Measurements from ENCODE around the gene DCT. TPM values are rescaled to one million over a fixed set of nuclear protein-coding genes. Genes with fewer than 3 reads are reported as not detected.
"Not testable (repeated sequence)": the region's sequence is repeated elsewhere in the genome, so short reads cannot be mapped to it uniquely, and the experiment has no call there.

Gene DCT
- total RNA-seq, 1 donor from 2014 or later: 0.08 TPM

DNA sequence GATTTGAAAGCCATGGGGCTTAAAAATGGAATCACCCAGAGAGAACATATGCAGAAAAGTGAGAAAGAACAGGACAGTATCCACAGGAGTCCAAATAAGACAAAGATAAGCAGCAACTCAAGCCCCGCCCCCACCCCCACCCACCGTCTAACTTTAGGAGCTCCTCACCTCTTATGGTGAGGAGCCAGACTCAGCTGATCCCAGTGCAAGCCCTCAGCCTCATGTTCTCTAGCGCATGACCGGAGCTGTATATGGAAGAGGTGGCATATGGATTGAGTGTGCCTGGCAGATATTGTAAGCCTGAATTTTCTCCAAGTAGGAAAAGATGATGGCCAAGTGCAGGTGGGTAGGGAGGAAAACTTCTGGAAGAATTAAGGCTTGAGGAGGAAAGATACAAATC lies 36.4 kb upstream of the DCT start:
- no peak overlapping the region for H3K4me3 ChIP-seq (ENCODE audit: low read depth, low read length)
- DNase-seq (ENCODE audit: low read depth): no peak
- H3K27me3 ChIP-seq (ENCODE audit: control insufficient read depth, insufficient read depth, low read length): peaks cover 3% of the 10 kb centered on the region
- TF ChIP-seq, protein P1, sequence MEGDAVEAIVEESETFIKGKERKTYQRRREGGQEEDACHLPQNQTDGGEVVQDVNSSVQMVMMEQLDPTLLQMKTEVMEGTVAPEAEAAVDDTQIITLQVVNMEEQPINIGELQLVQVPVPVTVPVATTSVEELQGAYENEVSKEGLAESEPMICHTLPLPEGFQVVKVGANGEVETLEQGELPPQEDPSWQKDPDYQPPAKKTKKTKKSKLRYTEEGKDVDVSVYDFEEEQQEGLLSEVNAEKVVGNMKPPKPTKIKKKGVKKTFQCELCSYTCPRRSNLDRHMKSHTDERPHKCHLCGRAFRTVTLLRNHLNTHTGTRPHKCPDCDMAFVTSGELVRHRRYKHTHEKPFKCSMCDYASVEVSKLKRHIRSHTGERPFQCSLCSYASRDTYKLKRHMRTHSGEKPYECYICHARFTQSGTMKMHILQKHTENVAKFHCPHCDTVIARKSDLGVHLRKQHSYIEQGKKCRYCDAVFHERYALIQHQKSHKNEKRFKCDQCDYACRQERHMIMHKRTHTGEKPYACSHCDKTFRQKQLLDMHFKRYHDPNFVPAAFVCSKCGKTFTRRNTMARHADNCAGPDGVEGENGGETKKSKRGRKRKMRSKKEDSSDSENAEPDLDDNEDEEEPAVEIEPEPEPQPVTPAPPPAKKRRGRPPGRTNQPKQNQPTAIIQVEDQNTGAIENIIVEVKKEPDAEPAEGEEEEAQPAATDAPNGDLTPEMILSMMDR (IDR thresholded peaks at IDR 0.05; ENCODE audit: insufficient read depth, low read length, poor library complexity, severe bottlenecking): no peak
- no peaks in the 10 kb centered on the region for H3K36me3 ChIP-seq (ENCODE audit: control insufficient read depth, insufficient read depth, low read length)

DNA sequence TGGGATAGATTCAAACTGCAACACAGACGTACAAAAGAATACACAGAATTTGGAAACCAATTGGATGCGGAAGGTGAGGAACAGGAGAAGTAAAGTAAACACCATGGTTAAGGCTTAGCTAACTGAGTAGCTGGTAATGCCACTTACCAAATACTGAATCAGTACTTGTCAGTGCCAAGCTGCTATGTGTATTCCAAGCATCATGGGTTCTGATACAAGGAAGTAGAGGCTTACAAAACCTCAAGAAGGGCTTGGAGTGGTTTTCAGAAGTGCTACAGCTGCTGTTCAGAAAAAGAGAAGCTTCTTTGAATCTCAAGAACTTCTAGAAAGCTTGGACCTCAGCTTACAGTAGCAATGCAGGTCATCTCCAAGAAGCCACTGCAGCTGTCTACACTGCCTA lies 35.9 kb upstream of the DCT start:
- TF ChIP-seq, protein P1 (IDR thresholded peaks at IDR 0.05; ENCODE audit: insufficient read depth, low read length, poor library complexity, severe bottlenecking): no peak
- Histone ChIP-seq H3K4me3 (ENCODE audit: low read depth, low read length) (no peak overlapping the region), H3K27me3 (ENCODE audit: control insufficient read depth, insufficient read depth, low read length) (peaks cover 3% of the 10 kb centered on the region), H3K36me3 (ENCODE audit: control insufficient read depth, insufficient read depth, low read length) (no peaks in the 10 kb centered on the region)
- DNase-seq (ENCODE audit: low read depth): no peak

DNA sequence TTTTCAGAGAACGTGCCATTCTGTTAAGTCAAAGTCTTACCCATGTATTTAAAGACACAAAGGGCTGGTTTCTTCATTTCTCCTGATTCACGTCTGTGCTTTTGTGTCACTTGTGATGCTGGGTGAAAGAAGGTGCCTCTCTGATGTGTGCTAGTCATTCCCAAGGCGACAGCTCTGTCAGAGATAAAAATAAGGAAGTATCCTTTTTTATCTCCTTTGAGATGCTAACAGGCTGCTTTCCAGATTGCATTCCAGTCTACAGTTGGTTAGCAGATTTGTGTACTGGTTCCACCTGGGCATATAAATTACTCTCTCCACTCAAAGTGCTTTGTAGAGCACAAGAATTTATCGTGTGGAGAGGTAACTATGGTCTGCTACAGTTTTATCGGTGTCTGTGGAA lies 33.5 kb upstream of the DCT start:
- TF ChIP-seq, protein P1 (IDR thresholded peaks at IDR 0.05; ENCODE audit: insufficient read depth, low read length, poor library complexity, severe bottlenecking): no peak
- Histone ChIP-seq H3K36me3 (ENCODE audit: control insufficient read depth, insufficient read depth, low read length) (no peaks in the 10 kb centered on the region), H3K27me3 (ENCODE audit: control insufficient read depth, insufficient read depth, low read length) (peaks cover 3% of the 10 kb centered on the region), H3K4me3 (ENCODE audit: low read depth, low read length) (no peak overlapping the region)
- DNase-seq (ENCODE audit: low read depth): no peak

DNA sequence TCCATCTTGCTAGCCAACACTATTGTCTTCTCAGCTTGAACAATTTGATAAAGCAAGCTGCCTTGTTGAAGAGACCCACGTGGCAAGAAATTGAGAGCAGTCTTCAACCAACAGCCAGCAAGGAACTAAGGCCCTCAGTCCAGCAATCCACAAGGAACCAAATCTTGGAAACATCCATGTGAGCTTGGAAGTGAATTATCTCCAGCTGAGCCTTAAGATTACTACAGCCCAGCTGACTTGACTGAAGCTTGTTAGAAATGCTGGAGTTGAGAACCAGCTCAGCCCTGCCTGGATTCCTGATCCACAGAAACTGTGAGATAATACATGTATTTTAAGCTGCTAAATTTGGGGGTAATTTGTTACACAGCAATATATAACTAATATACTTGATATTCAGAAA lies 26.2 kb upstream of the DCT start:
- TF ChIP-seq, protein P1 (IDR thresholded peaks at IDR 0.05; ENCODE audit: insufficient read depth, low read length, poor library complexity, severe bottlenecking): no peak
- no peaks in the 10 kb centered on the region for H3K27me3 ChIP-seq (ENCODE audit: control insufficient read depth, insufficient read depth, low read length)
- no peaks in the 10 kb centered on the region for H3K36me3 ChIP-seq (ENCODE audit: control insufficient read depth, insufficient read depth, low read length)
- no peak for DNase-seq (ENCODE audit: low read depth)
- H3K4me3 ChIP-seq (ENCODE audit: low read depth, low read length): no peak overlapping the region

DNA sequence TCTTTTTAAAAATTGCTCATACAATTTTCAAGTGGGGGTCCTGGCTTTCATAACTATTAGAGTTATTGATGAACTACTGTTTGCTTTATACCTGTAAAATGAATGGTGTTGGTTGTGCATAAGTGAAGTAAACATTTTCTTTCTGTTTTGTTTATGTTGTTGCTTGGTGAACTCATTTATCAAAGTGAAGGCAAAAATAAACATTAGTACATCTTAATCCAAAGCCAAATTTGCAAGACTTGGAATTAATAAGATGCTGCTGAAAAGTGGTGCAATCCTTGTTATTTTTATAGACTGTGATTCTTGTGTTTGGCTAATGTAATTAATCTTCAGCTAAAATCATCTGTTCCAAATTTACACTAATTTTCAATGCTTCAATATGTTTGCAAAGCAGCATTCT lies 24.4 kb upstream of the DCT start:
- DNase-seq (ENCODE audit: low read depth): no peak
- Histone ChIP-seq H3K36me3 (ENCODE audit: control insufficient read depth, insufficient read depth, low read length) (no peaks in the 10 kb centered on the region), H3K4me3 (ENCODE audit: low read depth, low read length) (no peak overlapping the region), H3K27me3 (ENCODE audit: control insufficient read depth, insufficient read depth, low read length) (no peaks in the 10 kb centered on the region)
- TF ChIP-seq, protein P1 (IDR thresholded peaks at IDR 0.05; ENCODE audit: insufficient read depth, low read length, poor library complexity, severe bottlenecking): no peak

DNA sequence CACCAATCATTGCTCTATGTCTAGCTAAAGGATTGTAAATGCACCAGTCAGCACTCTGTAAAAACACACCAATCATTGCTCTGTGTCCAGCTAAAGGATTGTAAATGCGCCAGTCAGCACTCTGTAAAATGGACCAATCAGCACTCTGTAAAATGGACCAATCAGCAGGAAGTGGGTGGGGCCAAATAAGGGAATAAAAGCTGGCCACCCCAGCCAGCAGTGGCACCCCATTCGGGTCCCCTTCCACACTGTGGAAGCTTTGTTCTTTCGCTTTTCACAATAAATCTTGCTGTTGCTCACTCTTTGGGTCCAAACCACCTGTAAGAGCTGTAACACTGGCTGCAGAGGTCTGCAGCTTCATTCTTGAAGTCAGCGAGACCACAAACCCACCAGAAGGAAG lies 19.3 kb upstream of the DCT start:
- not testable (repeated sequence) for H3K27me3 ChIP-seq (ENCODE audit: control insufficient read depth, insufficient read depth, low read length); H3K36me3 ChIP-seq (ENCODE audit: control insufficient read depth, insufficient read depth, low read length); H3K4me3 ChIP-seq (ENCODE audit: low read depth, low read length); DNase-seq (ENCODE audit: low read depth)

All from kidney epithelial cell (primary cell).